ENCODE measurements around the gene SPATA31E1.
"Not testable (repeated sequence)": the region's sequence is repeated elsewhere in the genome, so short reads cannot be mapped to it uniquely, and the experiment has no call there.

Gene SPATA31E1

DNA sequence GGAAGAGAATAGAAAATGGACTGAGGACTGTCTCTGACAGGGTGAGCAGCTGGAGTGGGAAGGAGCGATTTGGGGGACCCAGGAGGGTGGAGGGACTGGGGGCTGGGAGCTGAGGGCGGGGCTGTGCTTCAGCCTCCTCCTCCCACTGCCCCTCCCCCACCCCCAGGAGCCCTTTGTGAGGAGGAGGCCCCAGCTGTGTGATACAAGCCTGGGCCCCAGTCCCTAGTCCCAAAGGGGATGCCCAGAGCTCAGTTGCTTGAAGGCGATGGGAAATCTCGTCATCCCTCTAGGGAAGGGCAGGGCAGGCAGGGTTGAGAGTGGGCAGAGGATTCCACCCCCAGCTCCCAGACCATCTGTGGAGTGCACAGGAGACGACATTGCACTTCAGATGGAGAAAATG lies at the start of gene SPATA31E1:
SPATA31E1 (plus strand) TSS at position 251 of the 400 bp plus-strand sequence; CDS start at position 266, 15 bp downstream.
- DNase-seq (ENCODE audit: low read depth), result no peak

DNA sequence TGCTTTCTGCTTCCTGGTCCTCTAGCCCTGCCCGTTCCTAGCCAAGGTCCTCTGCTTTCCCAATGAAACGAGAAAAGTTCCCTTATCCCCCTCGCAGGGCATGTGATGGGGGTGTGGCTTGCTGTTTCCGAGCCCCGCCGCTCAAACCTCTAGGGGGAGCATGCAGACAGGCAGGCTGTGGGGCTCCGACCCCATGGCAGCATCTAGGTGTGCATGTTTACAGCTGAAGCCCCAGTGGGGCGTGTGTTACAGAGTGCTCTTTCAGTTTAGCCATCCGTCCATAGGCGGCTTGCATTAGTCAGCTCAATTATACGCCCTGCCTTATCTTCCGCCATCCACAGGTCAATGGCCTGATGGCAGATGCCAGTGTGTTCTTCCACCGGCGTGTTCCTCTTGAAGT lies 48.3 kb upstream of the SPATA31E1 start:
- DNase-seq (ENCODE audit: low read depth), result no peak

DNA sequence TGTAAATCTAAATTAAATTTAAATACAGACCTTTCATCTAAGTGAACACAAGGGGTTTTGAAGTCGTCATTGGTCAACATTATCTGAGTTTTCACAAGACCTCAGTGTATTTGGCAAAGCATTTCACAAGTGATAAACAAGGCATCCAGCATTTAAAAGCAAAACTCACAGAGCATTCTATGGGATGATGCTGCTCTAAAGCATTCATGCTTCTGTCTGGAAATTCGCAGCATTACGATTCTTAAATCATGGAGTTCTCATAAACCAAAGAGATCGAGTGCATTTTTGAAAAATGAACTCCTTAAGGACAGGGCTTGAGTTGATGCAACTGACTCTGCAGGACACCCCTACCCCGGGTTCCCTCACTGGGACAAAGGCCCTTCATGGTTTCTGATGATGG lies 46.1 kb upstream of the SPATA31E1 start:
- DNase-seq (ENCODE audit: low read depth), result no peak

DNA sequence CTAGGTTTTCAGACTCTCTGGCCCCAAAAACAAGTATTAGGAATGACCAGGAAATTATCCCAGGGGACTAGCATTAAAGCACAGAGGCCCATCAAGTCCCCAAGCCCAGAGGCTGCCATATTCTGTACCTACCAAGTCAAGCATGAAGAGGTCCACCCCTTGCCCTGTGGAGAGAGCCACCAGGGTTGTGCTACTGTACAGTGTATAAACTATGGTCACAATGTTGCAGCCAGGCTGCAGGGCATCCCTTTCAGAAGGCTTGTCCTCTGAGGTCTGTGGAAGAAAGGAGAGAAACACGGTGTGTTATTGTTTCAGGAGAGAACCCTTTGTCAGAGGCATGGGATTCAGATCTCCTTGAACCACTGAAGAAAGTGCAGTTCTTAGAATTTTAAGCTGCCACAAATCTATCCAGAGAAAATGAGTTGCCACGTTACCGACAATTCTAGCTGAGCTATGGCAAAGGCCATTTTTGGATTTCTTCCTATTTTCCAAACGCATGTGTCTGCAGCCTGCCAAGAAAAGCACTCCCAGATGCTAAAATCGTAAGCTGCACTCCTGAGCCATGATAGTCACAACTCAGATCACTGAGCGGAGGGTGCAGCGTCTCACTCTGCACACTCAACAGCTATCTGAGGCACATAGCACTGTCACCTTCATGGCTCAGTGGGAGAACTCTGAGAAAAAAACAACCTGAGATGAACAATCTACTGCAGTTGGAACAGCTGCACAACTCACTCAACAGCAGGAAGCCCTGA lies 45.5 kb upstream of the SPATA31E1 start:
- no peak for DNase-seq (ENCODE audit: low read depth)

DNA sequence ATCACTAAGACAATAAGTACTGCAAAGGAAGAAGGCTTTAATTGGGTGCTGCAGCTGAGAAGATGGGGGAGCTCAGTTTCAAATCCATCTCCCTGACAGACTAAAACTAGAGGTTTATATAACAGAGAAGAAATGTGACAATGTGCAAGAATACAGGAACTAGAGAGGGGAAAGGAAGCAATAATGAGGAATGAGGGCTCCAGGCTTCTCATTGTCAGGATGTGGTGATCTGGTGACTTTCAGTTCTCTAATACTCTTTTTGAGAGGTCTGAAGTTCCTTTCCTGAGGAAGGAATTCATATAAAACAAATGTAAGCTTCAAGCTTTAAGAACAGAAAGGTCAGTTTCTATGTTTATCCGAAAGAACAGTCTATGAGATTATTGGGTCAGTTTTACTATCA lies 42.5 kb upstream of the SPATA31E1 start:
- no peak for DNase-seq (ENCODE audit: low read depth)

DNA sequence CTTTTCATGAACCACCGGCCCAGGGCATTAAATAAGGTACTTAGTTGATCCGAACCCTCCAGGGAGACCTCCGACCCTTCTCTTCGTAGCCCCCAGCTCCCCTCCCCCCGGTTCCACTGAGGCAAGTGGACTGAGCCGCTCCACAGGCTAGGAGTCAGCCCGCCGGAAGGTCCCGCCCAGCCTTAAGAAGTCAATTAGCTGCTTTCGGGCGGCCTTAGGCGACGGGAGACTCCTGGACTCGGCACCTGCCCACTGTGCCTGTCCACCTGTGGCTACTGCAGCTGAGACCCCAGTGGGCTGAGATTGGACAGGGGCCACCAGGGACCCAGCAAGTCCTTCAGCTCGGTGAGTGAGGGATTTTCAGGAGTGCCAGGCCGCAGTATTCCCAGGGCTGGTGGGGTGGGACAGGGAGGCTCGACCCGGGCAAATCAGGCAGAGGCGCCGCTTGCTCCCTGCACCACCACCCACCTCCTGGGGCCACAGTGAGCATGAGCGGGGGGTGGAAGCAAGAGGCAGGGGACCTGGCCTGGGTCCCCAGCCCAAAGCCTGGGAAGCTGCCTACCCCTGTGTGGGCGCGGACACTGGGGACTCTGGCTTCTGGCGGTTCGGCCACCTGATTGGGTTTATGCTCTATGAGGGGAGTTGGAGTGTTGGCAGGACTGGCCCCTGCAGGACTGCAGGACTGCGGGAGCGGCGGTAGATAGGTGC lies 39.6 kb upstream of the SPATA31E1 start:
- DNase-seq (ENCODE audit: low read depth), result no peak

DNA sequence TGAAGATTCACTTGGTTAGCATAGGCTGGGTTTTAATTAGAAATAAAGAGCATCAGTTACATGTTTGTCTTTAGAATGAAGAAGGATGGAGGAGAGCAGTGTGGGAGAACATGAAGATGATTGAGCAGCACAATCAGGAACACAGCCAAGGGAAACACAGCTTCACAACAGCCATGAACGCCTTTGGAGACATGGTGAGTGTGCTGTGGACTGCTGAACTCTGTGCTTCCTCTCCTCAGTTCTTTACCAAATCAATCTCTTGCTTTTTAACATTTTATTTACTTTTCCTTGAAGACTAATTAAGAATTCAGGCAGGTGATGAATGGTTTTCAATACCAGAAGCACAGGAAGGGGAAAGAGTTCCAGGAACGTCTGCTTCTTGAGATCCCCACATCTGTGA lies 38.2 kb upstream of the SPATA31E1 start:
- DNase-seq (ENCODE audit: low read depth), result peak; percentile 18

DNA sequence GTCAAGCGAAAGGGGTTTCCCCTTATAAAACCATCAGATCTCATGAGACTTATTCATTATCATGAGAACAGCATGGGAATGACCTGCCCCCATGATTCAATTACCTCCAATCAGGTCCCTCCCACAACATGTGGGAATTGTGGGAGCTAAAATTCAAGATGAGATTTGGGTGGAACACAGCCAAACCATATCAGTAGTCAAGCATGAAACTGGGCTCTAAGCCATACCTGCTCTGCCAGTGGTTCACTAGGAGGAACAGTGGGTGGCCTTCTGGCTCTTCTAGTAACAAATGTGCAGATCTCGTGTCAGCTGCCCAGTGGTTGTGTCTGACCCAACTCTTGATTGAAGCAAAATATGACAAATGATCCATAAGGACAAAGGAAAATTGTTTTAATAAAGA lies 34.9 kb upstream of the SPATA31E1 start:
- DNase-seq (ENCODE audit: low read depth), result peak; percentile 12

DNA sequence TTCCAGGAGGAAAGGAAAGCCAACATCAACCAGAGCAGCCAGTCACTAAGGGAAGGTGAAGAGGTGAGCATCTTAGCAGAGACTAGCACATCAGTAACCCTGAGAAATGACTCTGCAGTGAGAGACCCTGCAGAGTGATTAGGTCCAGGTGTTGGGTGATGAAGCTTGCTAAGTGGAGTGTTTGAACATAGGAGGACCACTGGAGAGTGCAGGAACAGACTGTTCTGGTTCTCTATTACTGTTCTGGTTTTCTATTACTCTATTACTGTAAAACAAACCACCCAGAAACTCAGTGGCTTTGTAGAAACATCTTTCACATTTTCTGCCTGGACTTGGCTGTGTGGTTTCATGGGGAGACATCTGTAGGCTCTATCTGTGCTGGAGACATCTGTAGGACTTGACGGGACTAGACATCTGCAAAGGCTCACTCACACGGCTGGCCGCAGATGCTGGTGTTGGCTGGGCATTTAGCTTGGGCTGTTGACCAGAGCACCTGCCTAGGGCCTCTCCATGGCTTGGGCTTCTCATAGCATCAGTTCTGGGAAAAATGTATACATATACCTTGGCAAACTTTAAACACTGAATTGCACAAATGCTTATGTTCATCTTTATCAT lies 33.4 kb upstream of the SPATA31E1 start:
- no peak for DNase-seq (ENCODE audit: low read depth)

DNA sequence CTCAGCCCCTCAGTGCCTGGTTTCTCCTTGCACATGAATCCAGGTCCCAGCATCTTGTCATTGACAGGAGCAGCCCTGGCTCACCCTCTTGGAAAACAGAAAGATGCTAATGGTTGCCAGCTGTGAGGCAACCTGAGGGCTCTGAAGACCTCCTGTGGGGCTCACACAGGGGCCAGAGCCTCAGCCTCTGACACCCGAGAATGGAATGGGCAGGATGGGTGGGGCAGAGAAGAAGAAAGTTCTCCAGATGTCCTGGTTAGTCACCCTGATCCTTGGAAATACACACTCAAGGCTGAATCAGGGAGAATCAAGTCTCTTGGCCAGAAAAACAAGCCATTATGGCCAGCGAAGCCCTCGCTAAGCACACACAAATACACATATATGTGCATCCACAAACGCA lies 32.3 kb upstream of the SPATA31E1 start:
- peak; percentile 72 for DNase-seq (ENCODE audit: low read depth)

DNA sequence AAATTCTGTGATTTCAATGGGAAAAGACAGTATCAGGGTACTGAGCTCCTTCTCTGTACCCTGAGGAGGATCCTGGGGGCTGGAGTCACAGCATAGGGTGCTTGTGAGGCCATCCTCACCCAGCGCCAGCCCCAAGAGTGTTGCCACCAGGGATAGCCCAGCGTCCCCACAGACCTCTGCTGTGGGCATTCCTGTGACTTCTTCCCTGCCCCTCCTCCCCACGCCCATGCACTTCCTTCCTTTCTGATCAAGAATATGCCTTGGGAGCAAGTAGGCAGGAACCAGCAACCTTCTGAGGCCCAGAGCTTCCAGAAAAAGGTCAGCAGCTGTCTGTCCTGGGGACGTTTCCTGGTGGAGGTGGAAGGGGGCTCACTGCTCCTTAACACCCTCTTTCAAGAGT lies 31.5 kb upstream of the SPATA31E1 start:
- not testable (repeated sequence) for DNase-seq (ENCODE audit: low read depth)

DNA sequence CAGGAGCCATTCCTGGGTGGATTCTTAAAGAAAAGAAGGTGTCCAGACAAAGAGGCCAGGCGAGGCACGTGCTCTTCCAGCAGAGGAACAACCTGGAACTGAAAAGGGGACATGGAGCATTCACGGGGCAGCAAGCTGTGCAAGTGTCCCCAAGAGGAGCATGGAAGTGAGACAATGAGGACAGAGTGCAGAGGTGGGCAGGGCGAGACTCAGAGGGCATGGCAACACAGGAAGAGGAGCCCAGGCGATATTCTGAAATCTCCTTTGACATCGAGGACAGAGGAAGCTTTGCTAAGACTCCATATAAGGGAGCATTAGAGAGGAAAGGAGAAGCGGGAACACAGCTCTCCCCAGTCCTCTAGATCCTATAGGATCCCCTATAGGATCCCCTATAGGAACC lies 29.4 kb upstream of the SPATA31E1 start:
- DNase-seq (ENCODE audit: low read depth), result no peak

DNA sequence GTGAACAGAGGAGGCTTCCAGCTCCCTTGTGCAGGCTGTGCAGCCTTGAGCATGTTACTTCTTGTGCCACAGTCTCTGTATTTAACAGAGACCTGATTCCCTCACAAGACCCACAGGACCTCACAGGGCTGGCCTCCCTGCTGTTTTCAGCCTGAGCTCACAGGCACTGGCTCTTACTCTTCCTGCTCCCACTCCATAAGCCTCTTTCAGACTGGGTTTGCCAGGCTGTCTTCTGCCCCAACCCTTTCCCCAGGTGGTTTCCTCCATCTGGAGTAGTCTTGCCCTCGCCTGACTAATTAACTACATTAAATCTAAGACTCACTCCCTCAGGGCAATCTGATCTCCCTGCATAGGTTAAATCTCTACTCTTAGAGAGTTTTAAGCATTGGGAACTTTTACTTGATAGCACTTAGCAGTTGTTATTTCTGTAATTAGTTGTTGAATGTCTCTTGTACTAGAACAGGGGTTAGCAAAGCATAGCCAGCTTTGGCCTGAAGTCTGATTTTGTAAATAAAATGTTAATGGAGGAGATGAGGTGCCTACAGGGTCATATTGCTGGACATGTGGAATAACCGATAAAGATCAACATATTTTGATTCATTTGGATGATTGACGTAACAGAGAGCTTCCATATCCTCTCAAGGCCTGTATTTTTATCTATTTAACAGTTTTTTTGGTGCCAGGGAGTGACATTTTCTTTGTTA lies 28.6 kb upstream of the SPATA31E1 start:
- no peak for DNase-seq (ENCODE audit: low read depth)

DNA sequence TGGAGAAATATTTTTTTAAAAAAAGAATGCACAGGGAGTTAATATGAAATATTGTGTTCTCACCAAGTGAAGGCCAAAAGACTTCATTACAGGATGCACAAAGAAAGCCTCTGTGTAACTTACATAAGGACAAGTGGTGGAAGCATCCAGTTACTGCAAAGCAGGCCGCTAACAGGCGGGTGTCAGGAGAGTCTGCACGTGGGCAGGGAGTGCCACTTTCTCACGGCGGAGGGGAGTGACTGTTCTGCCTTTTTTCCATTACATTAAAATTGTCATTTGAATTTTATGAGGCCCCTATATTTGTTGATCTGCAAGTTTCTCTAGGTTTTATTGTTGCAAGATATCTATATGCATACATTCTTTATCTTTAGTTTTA lies 28.1 kb upstream of the SPATA31E1 start:
- no peak for DNase-seq (ENCODE audit: low read depth)

DNA sequence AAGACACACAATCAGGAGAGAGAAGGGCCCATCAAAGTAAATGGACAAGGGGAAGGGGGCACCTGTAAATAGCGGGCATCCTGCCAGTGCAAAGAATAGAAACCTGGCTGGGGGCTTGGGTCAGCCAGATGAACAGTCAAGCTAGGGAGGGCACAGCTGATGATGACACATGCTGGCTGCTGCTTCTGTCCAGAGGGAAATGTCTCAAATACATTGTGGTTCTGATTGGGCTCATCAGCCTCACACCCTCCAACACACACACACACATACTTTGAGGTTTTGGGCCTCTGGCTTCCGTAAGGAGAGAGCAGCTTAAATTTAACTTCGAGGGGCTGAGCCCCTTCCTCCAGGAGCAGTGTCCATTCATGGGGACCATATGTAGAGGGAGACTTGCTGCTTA lies 27.6 kb upstream of the SPATA31E1 start:
- DNase-seq (ENCODE audit: low read depth), result no peak

DNA sequence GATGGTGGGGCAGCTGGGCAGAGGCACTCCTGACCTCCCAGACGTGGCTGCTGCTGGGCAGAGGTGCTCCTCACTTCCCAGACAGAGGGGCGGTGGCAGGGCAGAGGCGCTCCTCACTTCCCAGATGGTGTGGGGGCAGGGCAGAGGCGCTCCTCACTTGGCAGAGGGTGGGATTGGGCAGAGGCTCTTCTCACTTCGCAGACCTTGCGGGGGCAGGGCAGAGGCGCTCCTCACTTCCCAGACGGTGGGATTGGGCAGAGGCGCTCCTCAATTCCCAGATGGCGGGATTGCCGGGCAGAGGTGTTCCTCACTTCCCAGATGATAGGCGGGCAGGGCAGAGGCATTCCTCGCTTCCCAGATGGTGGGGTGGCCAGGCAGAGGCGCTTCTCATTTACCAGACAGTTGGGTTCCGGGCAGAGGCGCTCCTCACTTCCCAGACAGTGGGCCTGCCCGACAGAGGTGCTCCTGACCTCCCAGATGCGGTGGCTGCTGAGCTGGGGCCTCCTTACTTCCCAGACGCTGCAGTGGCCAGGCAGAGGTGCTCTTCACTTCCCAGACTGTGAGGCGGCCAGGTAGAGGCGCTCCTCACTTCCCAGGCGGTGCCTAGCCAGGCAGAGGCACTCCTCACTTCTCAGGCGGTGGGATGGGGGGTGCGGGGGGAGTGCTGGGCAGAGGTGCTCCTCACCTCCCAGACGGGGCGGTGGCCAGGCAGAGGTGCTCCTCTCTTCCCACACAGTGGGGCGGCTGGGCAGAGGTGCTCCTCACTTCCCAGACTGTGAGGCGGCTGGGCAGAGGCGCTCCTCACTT lies 25.3 kb upstream of the SPATA31E1 start:
- no peak for DNase-seq (ENCODE audit: low read depth)

DNA sequence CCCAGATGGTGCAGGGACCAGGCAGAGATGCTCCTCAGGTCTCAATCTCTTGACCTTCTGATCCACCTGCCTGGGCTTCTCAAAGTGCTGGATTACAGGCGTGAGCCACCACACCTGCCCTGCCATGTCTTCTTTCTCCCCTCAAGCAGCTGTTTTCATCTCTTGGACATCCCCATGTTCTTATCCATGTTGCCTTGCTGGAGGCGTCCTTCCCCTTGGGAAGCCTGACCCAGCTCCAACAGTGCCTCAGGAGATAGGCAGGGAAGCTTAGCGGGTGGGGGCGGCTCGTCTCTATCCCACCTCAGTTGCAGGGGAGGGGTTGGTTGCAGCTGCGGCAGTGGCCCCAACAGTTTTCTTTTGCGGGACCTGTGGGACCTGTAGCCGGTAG lies 24.7 kb upstream of the SPATA31E1 start:
- no peak for DNase-seq (ENCODE audit: low read depth)

DNA sequence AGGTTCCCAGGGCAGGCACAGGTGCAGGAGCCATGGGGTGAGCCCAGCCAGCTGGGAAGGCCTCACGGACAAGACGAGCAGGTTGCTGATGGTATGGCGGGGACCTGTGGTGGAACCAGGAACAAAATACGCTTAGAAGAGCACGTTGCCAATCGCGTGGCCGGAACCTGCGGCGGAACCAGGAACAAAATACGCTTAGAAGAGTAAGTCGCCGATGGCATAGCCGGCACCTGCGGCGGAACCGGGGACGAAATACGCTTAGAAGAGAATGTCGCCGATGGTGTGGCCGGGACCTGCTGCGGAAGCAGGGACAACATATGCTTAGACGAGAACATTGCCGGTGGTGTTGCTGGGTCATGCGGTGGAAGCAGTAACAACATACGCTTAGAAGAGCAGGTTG lies 23.5 kb upstream of the SPATA31E1 start:
- no peak for DNase-seq (ENCODE audit: low read depth)

DNA sequence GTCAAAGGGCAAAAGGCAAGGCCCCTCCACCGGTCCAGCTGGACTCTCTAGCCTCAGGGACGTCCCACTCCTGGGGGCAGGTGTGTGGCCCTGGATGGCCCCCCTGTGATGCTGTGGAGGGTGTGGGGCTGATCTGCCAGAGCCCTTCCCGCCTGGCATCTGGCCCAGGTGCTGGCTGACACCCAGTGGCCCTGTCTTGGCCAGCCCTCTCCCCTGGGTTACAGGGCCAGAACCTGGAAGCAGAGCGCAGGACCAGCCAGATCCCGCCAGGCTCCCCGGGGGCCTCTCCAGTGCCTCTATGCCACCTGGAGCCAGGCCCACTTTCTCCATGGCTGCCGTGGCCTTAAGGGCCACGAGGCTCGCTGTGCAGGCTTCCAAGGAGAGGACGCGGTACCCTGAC lies 22.9 kb upstream of the SPATA31E1 start:
- no peak for DNase-seq (ENCODE audit: low read depth)

DNA sequence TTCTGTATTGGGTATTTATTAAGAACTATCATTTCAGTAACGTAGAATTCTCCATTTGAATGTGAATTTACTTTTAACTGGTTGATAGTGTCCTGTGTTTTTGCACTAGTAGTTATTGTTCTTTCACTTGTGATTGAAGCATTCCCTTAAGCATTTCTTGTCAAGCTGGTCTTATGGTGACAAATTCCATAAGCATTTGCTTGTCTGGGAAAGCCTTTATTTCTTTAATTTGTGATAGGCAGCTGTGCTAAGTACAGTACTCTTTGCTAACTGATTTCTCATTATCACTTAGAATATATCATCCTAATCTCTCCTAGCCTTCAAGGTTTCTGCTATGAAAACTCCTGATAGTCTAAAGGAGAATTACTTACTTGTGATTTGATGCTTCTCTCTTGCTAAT lies 21.3 kb upstream of the SPATA31E1 start:
- DNase-seq (ENCODE audit: low read depth), result no peak

DNA sequence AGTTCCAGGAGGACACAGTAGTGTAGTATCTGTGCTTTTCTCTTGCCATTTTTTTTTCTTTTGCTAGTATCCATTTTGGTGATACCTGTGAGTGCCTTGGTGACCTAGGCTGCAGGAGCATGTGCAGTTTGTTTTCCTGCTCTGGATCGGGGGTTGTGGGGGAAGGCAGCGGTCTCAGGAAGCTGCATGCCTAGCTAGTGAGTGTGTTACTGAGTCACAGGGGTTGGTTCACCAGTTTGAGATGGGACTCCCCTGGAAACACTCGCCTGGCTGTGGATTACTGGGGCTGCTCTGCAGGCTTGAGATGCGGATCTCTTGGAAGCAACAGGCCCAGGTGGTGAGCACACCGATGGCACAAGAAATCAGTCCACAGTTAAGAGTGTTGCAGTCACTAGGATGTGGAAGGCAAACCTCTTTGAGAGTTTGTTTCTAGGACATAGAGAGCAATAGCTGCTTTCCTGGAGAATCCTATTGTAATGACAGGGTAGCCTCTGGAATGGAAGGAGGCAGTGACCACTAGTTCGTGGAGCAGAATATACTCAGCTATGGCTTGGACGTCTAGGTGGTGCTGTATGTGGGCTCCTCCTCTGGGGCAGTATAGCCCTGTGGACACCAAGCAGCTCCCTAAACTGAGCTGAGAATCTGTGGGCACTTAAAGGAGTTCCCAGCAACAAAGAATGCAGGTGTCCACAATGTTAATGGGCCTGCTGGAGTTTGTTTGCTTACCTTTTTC lies 20.0 kb upstream of the SPATA31E1 start:
- peak; percentile 89 for DNase-seq (ENCODE audit: low read depth)
